Esophagus muscularis mucosa (tissue), 4 donors: ENCODE data around the gene SLC6A8.
"Not testable (repeated sequence)": the region's sequence is repeated elsewhere in the genome, so short reads cannot be mapped to it uniquely, and the experiment has no call there.

Source experiments
- EP300 ChIP-seq: sonication (generic); formaldehyde crosslinking; IDR thresholded peaks from one replicate; pipeline ENCODE4 v1.6.1; 2017; ENCODE audit warnings: antibody characterized with exemption
- POLR2A ChIP-seq: fragments of 450-650 bp; IDR thresholded peaks from one replicate; pipeline ENCODE4 v1.6.1; 2017; ENCODE audit warnings: antibody characterized with exemption, moderate library complexity, mild to moderate bottlenecking, low read depth
- POLR2AphosphoS5 ChIP-seq, 2 donors: sonication (generic); formaldehyde crosslinking; IDR thresholded peaks; one replicate each; pipeline ENCODE4 v1.6.1; 2017; ENCODE audit warnings: antibody characterized with exemption in 2 of 2
- TF ChIP-seq, protein P1 (sequence below), 3 experiments: fragments of 200-600 bp in 2 of 3; fragments of 450-650 bp in 1 of 3; sonication (generic) in 2 of 3; IDR thresholded peaks; one replicate each; pipeline ENCODE4 v1.5.1; 2017 to 2019; ENCODE audit warnings: antibody characterized with exemption in 3 of 3, mild to moderate bottlenecking in 2 of 3, moderate library complexity in 1 of 3

- TF ChIP-seq POLR2A; POLR2AphosphoS5 (IDR thresholded peaks at IDR 0.05); EP300: not testable (repeated sequence)
- TF ChIP-seq, protein P1, sequence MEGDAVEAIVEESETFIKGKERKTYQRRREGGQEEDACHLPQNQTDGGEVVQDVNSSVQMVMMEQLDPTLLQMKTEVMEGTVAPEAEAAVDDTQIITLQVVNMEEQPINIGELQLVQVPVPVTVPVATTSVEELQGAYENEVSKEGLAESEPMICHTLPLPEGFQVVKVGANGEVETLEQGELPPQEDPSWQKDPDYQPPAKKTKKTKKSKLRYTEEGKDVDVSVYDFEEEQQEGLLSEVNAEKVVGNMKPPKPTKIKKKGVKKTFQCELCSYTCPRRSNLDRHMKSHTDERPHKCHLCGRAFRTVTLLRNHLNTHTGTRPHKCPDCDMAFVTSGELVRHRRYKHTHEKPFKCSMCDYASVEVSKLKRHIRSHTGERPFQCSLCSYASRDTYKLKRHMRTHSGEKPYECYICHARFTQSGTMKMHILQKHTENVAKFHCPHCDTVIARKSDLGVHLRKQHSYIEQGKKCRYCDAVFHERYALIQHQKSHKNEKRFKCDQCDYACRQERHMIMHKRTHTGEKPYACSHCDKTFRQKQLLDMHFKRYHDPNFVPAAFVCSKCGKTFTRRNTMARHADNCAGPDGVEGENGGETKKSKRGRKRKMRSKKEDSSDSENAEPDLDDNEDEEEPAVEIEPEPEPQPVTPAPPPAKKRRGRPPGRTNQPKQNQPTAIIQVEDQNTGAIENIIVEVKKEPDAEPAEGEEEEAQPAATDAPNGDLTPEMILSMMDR (IDR thresholded peaks at IDR 0.05) = not testable (repeated sequence)
Observed at GRCh38 chrX:153742111-153742510, 54.4 kb downstream of the SLC6A8 start.
